ENCODE results near the gene TFPI2.

DNA sequence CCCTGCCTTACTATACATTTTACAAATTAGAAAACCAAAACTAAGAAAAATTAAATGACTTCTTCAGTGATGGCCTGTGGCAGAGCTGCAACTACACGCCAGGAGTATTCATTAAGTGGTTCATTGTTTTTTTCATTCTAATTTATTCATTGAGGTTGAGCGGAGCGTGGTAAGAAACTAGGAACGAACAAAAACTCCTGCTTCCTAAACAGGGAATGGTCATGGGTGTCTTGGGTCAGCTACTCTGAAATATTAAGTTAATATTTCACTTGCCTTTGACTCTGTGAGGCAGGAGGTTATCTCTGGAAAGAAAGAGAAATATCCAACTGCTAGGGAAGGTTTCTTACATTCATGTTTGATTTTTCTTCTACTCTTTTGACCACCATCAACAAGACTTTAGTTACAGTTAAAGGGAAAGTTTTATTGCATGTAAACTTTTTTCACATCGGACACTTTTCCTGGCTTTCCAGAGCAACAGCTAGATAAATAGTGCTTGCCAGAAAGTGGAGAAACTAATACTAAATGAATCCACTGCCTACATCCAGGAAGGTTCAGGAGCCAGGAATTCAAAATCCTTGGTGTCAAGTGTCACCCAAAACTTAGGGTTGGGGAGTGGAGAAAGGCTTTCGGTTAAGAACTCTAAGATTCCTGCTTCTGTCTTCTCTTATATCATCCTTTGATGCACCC, 30.1 kb upstream of the TFPI2 start:
- TF ChIP-seq TARDBP (IDR thresholded peaks at IDR 0.05) (no peak), SP1 (IDR thresholded peaks at IDR 0.05) (no peak), BHLHE40 (IDR thresholded peaks at IDR 0.05; ENCODE audit: borderline replicate concordance) (no peak), FOXM1 (IDR thresholded peaks at IDR 0.05; ENCODE audit: borderline replicate concordance) (no peak), SUZ12 (IDR thresholded peaks at IDR 0.05) (no peak), FOXK2 (IDR thresholded peaks at IDR 0.05) (no peak), FOXA1 (IDR thresholded peaks at IDR 0.05) (no peak)

Data from HEK293T (cell line).